MM.1S (cell line): ENCODE data around the gene RND3.

ENCODE experiments used
- DNase-seq: peaks from one replicate; pipeline ENCODE4 v3.0.0-alpha.2; 2015
- H2AFZ ChIP-seq: fragments of 300-600 bp; sonication (generic); 2 replicates; pipeline ENCODE4 v1.6.0; 2016; ENCODE audit warnings: antibody characterized with exemption, low read length
- H3F3A ChIP-seq: fragments of 300-600 bp; sonication (generic); 2 replicates; pipeline ENCODE4 v1.6.1; 2016; ENCODE audit warnings: mild to moderate bottlenecking, antibody characterized with exemption, low read length, moderate library complexity, mixed read lengths; ENCODE audit not compliant: insufficient read depth
- H3K27ac ChIP-seq: fragments of 300-600 bp; sonication (generic); 2 replicates; pipeline ENCODE4 v1.5.1; 2016; ENCODE audit warnings: mild to moderate bottlenecking, low read length
- H3K27me3 ChIP-seq: fragments of 300-600 bp; sonication (generic); replicated peaks from 2 replicates; pipeline ENCODE4 v1.6.0; 2016; ENCODE audit warnings: low read length; ENCODE audit not compliant: insufficient read depth
- H3K36me3 ChIP-seq: fragments of 300-600 bp; sonication (generic); replicated peaks from 2 replicates; pipeline ENCODE4 v1.6.1; 2016; ENCODE audit warnings: mild to moderate bottlenecking, low read length, mixed read lengths; ENCODE audit not compliant: insufficient read depth
- H3K4me1 ChIP-seq: fragments of 300-600 bp; sonication (generic); 2 replicates; pipeline ENCODE4 v1.6.1; 2016; ENCODE audit warnings: low read length, mixed read lengths
- H3K4me2 ChIP-seq: fragments of 300-600 bp; sonication (generic); 2 replicates; pipeline ENCODE4 v1.6.0; 2016; ENCODE audit warnings: low read depth, low read length
- H3K4me3 ChIP-seq: fragments of 300-600 bp; sonication (generic); 2 replicates; pipeline ENCODE4 v1.5.1; 2016; ENCODE audit warnings: low read length, mixed read lengths
- H3K79me2 ChIP-seq: fragments of 300-600 bp; sonication (generic); 2 replicates; pipeline ENCODE4 v1.6.1; 2016; ENCODE audit warnings: mixed run types, low read length, mixed read lengths
- H3K9ac ChIP-seq: fragments of 300-600 bp; sonication (generic); 2 replicates; pipeline ENCODE4 v1.6.1; 2016; ENCODE audit warnings: low read length, mixed read lengths
- H3K9me2 ChIP-seq: fragments of 300-600 bp; sonication (generic); replicated peaks from 2 replicates; pipeline ENCODE4 v1.6.1; 2016; ENCODE audit warnings: mild to moderate bottlenecking, low read length, mixed read lengths; ENCODE audit not compliant: insufficient read depth
- H3K9me3 ChIP-seq: fragments of 300-600 bp; sonication (generic); replicated peaks from 2 replicates; pipeline ENCODE4 v1.6.1; 2016; ENCODE audit warnings: mild to moderate bottlenecking, low read length, mixed read lengths; ENCODE audit not compliant: insufficient read depth
- H4K20me1 ChIP-seq: fragments of 300-600 bp; sonication (generic); 2 replicates; pipeline ENCODE4 v1.6.1; 2016; ENCODE audit warnings: mild to moderate bottlenecking, low read length, moderate library complexity, mixed read lengths; ENCODE audit not compliant: insufficient read depth
- EZH2 ChIP-seq: fragments of 300-600 bp; sonication (generic); optimal IDR thresholded peaks from 2 replicates; pipeline ENCODE3; 2017; ENCODE audit warnings: low read depth, mild to moderate bottlenecking, antibody characterized with exemption, low read length, mixed read lengths
- EZH2phosphoT487 ChIP-seq: fragments of 300-600 bp; sonication (generic); IDR thresholded peaks from 2 replicates; pipeline ENCODE4 v1.6.1; 2018; ENCODE audit warnings: antibody characterized with exemption, low read length
- TF ChIP-seq, protein P1 (sequence below): fragments of 300-600 bp; sonication (generic); IDR thresholded peaks from 2 replicates; pipeline ENCODE4 v1.5.1; 2016; ENCODE audit warnings: antibody characterized with exemption, low read length, mixed read lengths

RND3 gene

GRCh38 chr2:150487537-150488429 is at the start of gene RND3:
RND3 (minus strand) TSS chr2:150487667; CDS start chr2:150487417, 250 bp downstream.
- Histone ChIP-seq H4K20me1 (no peaks in the 10 kb centered on the region), H3K36me3 (no peaks in the 10 kb centered on the region), H3F3A (peaks cover 11% of the 10 kb centered on the region), H3K9me2 (no peaks in the 10 kb centered on the region), H3K4me2 (peak within 1 kb of the TSS; percentile 93), H3K27me3 (no peaks in the 10 kb centered on the region), H3K9me3 (no peaks in the 10 kb centered on the region), H3K4me3 (peak within 1 kb of the TSS; percentile 88), H3K27ac (peak within 1 kb of the TSS; percentile 53; the same call in 1 of the 2 replicates), H3K79me2 (peaks cover 14% of the 10 kb centered on the region), H3K4me1 (peaks cover 8% of the 10 kb centered on the region), H2AFZ (peak within 1 kb of the TSS; percentile 73), H3K9ac (peak within 1 kb of the TSS; percentile 76)
- TF ChIP-seq, protein P1, sequence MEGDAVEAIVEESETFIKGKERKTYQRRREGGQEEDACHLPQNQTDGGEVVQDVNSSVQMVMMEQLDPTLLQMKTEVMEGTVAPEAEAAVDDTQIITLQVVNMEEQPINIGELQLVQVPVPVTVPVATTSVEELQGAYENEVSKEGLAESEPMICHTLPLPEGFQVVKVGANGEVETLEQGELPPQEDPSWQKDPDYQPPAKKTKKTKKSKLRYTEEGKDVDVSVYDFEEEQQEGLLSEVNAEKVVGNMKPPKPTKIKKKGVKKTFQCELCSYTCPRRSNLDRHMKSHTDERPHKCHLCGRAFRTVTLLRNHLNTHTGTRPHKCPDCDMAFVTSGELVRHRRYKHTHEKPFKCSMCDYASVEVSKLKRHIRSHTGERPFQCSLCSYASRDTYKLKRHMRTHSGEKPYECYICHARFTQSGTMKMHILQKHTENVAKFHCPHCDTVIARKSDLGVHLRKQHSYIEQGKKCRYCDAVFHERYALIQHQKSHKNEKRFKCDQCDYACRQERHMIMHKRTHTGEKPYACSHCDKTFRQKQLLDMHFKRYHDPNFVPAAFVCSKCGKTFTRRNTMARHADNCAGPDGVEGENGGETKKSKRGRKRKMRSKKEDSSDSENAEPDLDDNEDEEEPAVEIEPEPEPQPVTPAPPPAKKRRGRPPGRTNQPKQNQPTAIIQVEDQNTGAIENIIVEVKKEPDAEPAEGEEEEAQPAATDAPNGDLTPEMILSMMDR: peak; percentile 91
- no peak for TF ChIP-seq EZH2phosphoT487
- TF ChIP-seq EZH2: no peak
- DNase-seq: peak; percentile 92

- TF ChIP-seq EZH2 (no peak), EZH2phosphoT487 (no peak)
- TF ChIP-seq, protein P1: no peak
- no peak for DNase-seq
Measured at GRCh38 chr2:150535176-150535575, 47.7 kb upstream of the RND3 start.

DNA sequence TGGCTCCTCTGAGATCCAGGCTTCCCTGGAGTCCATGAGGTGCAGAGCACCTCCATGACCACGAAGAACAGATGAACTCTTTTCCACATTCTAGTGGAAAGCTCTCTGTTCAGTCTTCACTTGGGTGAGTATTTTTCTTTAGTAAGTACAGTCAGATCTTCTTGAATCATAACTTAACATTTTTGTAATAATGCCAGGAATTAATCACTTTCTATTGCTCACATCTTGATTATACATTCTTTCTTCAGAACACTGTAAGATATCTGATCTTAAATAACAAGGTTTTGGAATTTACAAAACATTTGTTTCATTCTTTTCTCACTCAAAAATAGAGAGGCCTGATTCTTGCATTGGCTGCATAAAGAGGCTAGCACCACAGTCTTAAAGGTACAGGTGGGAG is 45.4 kb upstream of the RND3 start:
- H3K27ac ChIP-seq: no peak overlapping the region
- DNase-seq: no peak
- H3K36me3 ChIP-seq: no peaks in the 10 kb centered on the region
- H3K9me3 ChIP-seq: no peaks in the 10 kb centered on the region
- no peak for TF ChIP-seq EZH2
- no peak for TF ChIP-seq EZH2phosphoT487
- TF ChIP-seq, protein P1: no peak
- no peaks in the 10 kb centered on the region for H4K20me1 ChIP-seq
- H3K9ac ChIP-seq: no peak overlapping the region
- H3K4me2 ChIP-seq: no peak overlapping the region
- no peaks in the 10 kb centered on the region for H3K9me2 ChIP-seq
- peaks cover 14% of the 10 kb centered on the region for H3K4me1 ChIP-seq
- H3K27me3 ChIP-seq: no peaks in the 10 kb centered on the region
- no peaks in the 10 kb centered on the region for H3K79me2 ChIP-seq
- H2AFZ ChIP-seq: no peak overlapping the region
- no peak overlapping the region for H3K4me3 ChIP-seq
- H3F3A ChIP-seq: no peaks in the 10 kb centered on the region

More at GRCh38 chr2:150535176-150535575, 47.7 kb upstream of the RND3 start:
- H4K20me1 ChIP-seq: no peaks in the 10 kb centered on the region
- no peaks in the 10 kb centered on the region for H3F3A ChIP-seq
- H3K36me3 ChIP-seq: no peaks in the 10 kb centered on the region
- H2AFZ ChIP-seq: no peak overlapping the region
- H3K4me1 ChIP-seq: no peaks in the 10 kb centered on the region
- H3K4me2 ChIP-seq: no peak overlapping the region
- no peak overlapping the region for H3K9ac ChIP-seq
- H3K27me3 ChIP-seq: no peaks in the 10 kb centered on the region
- no peaks in the 10 kb centered on the region for H3K9me3 ChIP-seq
- no peaks in the 10 kb centered on the region for H3K79me2 ChIP-seq
- H3K4me3 ChIP-seq: no peak overlapping the region
- H3K27ac ChIP-seq: no peak overlapping the region
- H3K9me2 ChIP-seq: no peaks in the 10 kb centered on the region
